OCI-LY1 (cell line): ENCODE measurements around the gene PLD2.

Source experiments
- EZH2 ChIP-seq: fragments of 200-600 bp; sonication (generic), shearing (Covaris generic); IDR thresholded peaks from 2 replicates; pipeline ENCODE4 v1.8.0; 2017; ENCODE audit warnings: borderline replicate concordance, mixed run types, mild to moderate bottlenecking, antibody characterized with exemption, low read length, moderate library complexity, mixed read lengths
- TF ChIP-seq, protein P1 (sequence below): fragments of 200-600 bp; sonication (generic), shearing (Covaris generic); IDR thresholded peaks from 2 replicates; pipeline ENCODE4 v1.5.1; 2017; ENCODE audit warnings: mild to moderate bottlenecking, antibody characterized with exemption, low read length, moderate library complexity, mixed read lengths

DNA sequence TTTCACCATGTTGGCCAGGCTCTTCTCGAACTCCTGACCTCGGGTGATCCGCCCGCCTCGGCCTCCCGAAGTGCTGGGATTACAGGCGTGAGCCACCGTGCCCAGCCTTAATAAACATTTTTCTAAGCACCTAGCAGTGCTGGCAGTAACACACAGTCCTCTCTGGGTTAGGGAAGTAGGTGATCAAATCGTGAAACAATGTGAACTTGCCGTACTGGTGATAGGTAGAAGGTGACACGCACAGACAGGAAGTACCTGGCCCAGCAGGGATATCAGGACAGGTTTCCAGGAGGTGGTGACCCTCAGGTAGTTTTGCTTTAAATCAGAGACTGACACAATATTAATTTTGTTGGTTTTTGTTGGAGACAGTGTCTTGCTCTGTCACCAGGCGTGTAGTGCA is 4.5 kb downstream of the PLD2 start:
- TF ChIP-seq, protein P1, sequence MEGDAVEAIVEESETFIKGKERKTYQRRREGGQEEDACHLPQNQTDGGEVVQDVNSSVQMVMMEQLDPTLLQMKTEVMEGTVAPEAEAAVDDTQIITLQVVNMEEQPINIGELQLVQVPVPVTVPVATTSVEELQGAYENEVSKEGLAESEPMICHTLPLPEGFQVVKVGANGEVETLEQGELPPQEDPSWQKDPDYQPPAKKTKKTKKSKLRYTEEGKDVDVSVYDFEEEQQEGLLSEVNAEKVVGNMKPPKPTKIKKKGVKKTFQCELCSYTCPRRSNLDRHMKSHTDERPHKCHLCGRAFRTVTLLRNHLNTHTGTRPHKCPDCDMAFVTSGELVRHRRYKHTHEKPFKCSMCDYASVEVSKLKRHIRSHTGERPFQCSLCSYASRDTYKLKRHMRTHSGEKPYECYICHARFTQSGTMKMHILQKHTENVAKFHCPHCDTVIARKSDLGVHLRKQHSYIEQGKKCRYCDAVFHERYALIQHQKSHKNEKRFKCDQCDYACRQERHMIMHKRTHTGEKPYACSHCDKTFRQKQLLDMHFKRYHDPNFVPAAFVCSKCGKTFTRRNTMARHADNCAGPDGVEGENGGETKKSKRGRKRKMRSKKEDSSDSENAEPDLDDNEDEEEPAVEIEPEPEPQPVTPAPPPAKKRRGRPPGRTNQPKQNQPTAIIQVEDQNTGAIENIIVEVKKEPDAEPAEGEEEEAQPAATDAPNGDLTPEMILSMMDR = no peak
- no peak for TF ChIP-seq EZH2
